Measurements from ENCODE around the gene BCAR1.

DNA sequence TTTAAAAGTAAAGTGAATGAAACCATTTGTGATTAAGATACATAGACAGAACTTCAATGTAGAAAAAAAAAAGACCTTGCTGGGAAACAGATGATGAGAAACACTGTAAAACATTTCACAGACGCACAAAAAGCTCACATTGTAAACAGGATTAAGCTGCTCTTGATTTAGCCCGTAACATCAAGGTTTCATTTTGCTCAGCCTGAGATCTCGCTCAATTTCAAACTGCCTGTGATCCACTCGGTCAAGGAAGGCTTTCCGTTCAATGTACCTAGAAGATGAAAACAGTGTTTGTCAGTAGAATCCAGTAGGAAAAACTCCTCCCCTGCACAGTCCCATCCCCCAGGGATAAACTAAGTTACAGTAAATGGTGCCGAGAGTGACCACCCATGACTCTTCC is 42.3 kb upstream of the BCAR1 start:
- TF ChIP-seq, protein P1, sequence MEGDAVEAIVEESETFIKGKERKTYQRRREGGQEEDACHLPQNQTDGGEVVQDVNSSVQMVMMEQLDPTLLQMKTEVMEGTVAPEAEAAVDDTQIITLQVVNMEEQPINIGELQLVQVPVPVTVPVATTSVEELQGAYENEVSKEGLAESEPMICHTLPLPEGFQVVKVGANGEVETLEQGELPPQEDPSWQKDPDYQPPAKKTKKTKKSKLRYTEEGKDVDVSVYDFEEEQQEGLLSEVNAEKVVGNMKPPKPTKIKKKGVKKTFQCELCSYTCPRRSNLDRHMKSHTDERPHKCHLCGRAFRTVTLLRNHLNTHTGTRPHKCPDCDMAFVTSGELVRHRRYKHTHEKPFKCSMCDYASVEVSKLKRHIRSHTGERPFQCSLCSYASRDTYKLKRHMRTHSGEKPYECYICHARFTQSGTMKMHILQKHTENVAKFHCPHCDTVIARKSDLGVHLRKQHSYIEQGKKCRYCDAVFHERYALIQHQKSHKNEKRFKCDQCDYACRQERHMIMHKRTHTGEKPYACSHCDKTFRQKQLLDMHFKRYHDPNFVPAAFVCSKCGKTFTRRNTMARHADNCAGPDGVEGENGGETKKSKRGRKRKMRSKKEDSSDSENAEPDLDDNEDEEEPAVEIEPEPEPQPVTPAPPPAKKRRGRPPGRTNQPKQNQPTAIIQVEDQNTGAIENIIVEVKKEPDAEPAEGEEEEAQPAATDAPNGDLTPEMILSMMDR (IDR thresholded peaks at IDR 0.05), result no peak
- TF ChIP-seq EP300 (IDR thresholded peaks at IDR 0.05) (no peak), POLR2A (IDR thresholded peaks at IDR 0.05) (no peak), POLR2AphosphoS5 (IDR thresholded peaks at IDR 0.05) (peak; percentile 49)
